HG03135 (cell line): Measurements from ENCODE around the gene RPS6KA2.

Source experiments
- ATAC-seq: cut with Tn5 transposase; IDR thresholded peaks from one replicate; pipeline ENCODE4 v1.9.1; 2021; ENCODE audit warnings: mild to moderate bottlenecking, moderate library complexity; ENCODE audit not compliant: unreplicated experiment

Gene RPS6KA2

DNA sequence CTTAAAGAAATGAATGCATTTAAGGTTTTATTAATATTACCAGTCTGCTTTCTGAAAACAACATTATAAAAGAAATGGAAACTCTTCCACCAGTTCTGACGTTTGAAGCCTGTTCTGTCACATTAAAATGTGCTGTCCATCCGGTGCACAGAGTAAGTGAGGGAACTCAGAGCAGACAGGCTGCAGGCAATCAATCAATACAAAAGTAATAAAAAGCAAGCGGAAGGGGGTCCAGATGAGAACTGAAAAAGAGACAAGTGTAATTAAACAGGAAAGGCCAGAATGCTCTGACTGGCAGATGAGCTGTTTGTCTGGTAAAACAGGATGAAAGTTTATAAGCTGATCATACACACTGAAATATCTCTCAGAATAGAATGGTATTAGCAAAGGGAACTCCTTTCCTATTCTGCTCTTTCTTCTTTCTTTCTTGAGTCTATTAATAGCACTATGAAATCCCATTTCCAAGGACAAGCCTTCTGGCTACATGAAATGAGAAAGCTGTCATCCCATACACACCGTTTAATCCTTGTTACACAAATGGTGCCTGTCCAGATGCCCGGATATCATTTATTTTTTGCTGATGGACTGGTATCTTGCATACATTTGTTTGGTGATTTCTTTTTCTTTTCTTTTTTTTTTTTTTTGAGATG is 134.8 kb downstream of the RPS6KA2 start:
- ATAC-seq = no peak

DNA sequence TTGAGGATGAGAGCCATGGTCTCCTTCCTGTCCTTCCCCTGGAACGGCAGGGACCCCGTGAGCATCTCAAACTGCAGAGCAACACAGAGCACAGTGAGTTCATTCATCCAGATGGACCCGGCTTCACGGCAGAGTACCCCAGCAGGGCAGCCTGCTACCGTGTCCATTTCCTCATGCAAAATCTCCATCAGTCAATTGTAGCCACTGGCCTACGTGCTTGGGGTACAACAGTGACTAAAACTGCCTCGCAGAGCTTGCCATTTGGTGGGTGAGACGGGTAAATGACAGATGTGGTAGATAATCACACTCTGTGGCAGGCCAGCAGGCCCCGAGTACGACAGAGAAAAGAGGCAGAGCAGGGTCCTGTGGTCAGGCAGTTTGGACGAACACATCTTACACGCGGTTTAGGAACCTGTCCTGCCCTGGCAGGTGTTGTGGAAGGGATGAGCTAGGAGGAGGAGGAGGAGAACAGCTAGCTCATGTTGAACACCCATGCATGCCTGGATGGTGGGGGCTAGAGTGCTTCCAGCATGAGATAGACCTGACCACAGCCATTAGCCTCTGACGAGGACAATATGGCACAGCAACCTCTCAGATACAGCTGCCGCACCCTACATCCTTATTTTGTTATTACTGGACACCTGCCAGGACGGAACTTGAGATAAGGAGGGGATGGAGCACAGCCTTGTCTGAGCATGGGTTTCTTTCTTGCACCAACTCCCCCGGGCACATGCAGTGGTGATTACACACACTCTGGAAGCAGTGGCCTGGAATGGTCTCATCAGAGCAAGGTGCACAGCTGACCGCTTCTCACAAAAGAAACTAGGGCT is 136.2 kb downstream of the RPS6KA2 start:
- ATAC-seq = no peak

DNA sequence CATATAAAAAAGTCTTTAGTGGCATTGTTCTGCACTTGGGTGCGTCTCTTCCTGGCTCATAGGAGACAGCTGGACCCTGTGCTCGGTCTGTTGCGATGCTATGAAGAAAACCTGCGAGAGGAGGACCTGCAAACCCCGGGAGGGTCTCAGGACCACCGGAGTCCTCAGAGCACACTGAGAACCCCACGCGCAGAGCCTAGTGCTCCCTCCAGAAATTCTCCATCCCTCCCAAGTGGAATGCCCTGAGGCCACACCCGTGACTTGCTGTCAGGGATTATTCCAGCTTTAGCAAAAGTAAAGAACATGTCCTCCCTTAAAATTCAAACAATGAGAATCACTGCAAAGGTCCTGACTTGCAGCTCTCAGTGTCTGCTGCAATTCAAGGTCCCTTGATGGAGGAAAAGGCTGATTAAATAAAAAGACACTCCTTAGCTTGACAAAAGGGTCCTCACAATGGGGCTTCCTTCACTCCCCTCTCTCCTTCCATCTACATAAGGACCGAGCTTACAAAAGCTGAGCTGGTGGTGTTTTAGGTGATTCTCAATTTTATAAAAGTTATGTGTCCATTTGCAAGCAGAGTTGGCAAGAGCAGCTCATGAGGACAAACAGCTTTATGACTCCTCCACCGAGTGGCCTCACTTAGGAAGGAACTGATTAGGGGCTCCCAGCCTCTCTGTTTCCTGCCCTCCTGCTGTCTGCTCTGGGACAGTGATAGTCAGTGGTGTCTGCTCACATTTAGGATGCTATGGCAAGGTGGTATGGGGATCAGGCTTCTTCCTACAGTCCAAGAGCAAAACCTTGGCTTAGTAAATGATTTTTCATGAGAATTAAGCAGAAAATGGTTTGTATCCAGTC is 137.5 kb downstream of the RPS6KA2 start:
- no peak for ATAC-seq

DNA sequence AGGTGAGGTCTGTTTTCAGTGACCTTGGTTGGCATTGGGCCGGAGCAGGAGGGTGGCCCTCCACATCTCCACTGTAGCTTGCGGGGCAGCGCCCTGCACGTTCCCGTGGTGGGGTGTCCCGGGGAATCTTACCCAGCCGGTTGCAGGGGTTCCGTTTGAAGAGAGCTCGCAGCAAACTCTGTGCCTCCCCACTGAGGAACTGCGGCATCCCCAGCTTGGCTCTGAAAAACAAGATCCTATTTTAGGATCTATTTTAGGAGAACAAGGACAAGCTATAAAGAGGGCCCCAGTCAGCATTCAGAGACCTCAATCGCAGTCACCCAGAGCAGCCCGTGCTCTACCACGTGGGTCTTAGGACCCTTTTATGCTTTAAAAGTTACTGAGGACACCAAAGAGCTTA is 138.3 kb downstream of the RPS6KA2 start:
- no peak for ATAC-seq

DNA sequence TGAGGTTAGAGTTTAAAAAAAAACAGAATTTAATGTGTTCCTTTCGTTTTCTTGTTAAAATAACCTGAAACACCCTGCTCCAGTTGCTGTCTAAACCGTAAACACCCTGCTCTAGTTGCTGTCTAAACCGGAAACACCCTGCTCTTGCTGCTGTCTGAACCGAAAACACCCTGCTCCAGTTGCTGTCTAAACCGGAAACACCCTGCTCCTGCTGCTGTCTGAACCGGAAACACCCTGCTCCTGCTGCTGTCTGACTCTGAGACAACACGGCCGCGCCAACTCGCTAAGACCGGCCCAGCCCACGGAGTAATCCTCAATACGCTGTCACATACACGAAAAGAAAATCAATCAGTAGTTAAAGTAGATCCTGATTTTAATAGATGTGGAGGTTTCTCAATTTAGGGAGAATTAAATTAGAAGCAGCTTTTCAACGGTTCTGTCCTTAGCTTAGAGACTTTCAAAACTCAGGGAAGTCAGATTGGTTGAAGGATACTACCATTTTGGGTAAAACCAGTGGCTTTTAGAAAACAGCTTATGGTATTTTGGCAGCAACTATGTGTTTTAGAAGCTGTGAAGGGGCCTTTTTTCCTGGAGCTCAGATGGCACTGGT is 138.9 kb downstream of the RPS6KA2 start:
- peak; percentile 92 for ATAC-seq

GRCh38 chr6:166487148-166487547 is 139.9 kb downstream of the RPS6KA2 start:
- no peak for ATAC-seq

DNA sequence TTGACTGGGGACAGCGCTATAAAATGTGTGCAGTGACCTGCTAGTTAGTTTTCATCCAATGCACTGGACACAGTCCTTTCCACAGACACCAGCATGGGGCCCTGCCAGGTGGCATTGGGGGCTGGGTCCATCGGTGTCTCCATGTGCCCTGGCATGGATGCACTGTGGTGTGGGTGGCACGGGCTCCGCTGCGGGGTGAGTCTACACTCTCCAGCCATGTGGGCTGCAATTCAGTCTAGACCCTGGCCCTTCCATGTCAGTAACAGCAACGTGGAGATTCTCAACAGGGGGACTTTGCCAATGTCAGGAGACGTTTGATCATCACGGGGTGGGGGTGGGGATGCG is 140.5 kb downstream of the RPS6KA2 start:
- no peak for ATAC-seq

DNA sequence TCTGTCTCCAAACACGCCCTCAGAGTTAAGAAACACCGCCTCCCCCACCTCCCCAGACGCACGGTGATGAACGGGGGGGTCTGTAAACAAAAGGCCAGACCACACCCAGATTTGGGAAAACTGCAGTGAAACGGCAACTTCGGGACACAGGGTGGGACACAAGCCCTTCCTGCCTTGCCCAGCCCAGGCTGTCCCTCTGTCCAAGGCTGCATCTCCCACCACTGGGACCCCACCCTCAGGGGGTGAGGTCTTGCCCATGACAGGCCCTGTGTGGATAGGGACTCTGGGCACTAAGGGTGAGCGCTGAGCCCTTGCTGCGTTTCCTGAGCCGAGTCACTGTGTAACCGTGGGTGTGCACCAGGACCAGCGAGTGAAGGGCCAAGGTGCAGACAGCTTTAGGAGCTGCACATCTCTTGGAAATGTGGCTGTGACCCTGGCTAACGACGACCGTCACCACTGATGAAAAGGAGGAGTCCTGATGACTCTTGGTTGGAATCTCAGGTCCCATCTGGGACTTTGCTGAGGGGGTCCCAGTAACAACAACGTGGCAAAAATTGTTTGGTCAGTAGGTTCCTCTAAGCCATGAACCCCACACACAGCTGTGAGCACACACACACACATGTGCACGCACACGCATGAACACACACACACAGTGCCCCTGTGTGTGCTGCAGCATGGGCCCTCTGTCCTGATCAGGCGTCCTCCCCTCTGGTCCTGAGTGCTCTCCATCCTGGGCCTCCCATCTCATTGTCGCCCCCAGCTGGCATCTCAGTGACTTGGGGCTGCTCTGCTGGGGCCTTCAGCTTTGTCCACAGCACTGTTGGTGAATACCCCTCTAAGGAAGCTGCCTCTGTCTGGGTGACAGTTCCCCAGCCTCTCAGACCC is 141.2 kb downstream of the RPS6KA2 start:
- ATAC-seq = no peak

- ATAC-seq = no peak
These were observed 142.2 kb downstream of the RPS6KA2 start for GRCh38 chr6:166484863-166485262.

DNA sequence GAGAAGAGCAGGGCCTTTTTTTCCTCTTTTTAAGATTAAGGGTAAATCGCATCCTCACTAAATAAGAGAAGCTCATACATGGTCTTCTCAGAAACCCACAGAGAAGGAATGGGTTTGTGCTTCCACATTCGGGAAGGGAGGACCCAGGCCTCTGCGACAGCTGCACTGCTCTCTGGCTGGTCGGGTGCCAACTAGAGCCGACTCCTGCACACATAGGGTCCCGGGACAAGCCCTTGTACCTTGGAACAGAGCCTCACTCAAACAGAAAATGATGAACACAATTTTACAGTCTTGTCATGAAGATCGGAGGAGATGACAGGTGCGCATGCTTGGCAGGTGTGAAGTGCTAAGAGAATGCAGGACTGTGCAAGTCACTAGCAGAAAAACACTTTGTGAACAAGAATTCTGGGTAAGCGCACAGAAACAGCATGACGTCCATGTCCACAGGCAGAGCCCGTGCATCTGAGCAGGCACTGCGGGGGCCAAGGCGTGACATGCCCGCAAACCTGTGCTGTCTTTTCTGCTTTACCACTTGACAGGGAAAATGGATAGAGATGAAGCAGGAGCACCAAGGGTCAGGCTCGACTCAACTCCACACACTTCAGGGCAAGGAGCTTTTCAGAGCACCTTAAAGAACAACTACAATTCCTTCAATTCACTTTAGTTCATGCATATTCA is 143.3 kb downstream of the RPS6KA2 start:
- ATAC-seq = no peak

GRCh38 chr6:166483026-166483425 is 144.0 kb downstream of the RPS6KA2 start:
- ATAC-seq = no peak

GRCh38 chr6:166478782-166479592 is 148.1 kb downstream of the RPS6KA2 start:
- no peak for ATAC-seq

- ATAC-seq = no peak
These were observed 149.2 kb downstream of the RPS6KA2 start for GRCh38 chr6:166477647-166478365.

GRCh38 chr6:166476634-166477215 is 150.3 kb downstream of the RPS6KA2 start:
- no peak for ATAC-seq

- no peak for ATAC-seq
These were observed 150.9 kb downstream of the RPS6KA2 start for GRCh38 chr6:166476061-166476591.

DNA sequence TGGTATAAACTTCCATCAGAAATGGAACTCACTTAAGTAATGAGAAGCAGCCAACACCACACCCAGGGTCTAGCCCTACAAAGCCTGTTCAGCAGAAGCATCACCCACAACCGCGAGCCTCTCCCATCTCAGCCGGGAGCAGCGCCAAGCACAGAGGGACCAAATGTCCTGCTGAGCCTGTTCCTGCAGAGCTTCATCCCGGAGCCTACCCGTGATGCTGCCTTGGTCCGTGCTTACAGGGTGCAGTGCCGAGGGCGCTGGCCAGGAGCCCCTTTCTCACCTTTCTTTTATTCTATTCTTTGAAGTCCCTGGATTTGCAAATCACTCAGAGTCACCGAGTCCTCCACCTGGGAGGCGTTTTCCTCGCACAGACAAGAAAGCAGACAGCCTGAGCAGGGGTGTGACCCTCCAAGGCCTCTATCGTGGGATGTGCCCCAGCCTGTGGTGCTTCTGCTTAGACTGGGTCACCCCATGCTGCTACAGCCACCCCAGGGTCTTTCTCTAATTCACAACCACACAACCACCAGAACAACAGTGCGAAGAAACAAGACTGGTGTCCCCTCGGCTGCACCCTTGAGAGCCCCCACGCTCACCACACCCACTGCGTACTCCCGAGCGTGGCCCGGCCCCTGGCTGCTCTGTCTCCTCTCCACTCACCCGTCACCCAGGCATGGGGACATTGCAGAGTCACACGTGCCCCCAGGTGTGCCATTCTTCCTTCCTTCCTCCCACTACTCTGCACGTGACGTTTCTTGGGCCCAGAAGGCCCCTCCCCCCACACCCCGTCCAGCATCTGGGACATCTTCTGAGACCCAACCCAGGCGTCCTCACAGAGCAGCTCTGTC is 152.1 kb downstream of the RPS6KA2 start:
- no peak for ATAC-seq
